Gastrocnemius medialis (tissue), 4 donors: Measurements from ENCODE around the gene AHRR.

ENCODE experiments used
- CTCF ChIP-seq, 5 experiments: fragments of 450-650 bp in 3 of 5; fragments of 200-600 bp in 2 of 5; sonication (generic) in 2 of 5; IDR thresholded peaks in 4 of 5; conservative IDR thresholded peaks in 1 of 5; 1 replicate in 4 of 5; 2 replicates in 1 of 5; pipeline ENCODE4 v1.5.1; 2016 to 2019; ENCODE audit warnings: antibody characterized with exemption in 5 of 5, mild to moderate bottlenecking in 3 of 5, moderate library complexity in 3 of 5
- POLR2A ChIP-seq, 2 donors: fragments of 450-650 bp; IDR thresholded peaks; one replicate each; pipeline ENCODE4 v1.6.1; 2017; ENCODE audit warnings: antibody characterized with exemption in 2 of 2, mild to moderate bottlenecking in 2 of 2, moderate library complexity in 2 of 2

GRCh38 chr5:474840-475661 lies 153.5 kb downstream of the AHRR start:
- TF ChIP-seq CTCF (IDR thresholded peaks at IDR 0.05 in 4 of 5, conservative IDR thresholded peaks at IDR 0.05 in 1 of 5), result no peak
- TF ChIP-seq POLR2A (IDR thresholded peaks at IDR 0.05), result no peak
